Measurements from ENCODE around the gene LAMA5. TPM values are rescaled to one million over a fixed set of nuclear protein-coding genes. Genes with fewer than 3 reads are reported as not detected.

Gene LAMA5
- total RNA-seq, 1 donor from 2014 or later: 70.9 TPM

- intact Hi-C loops (cut with micrococcal nuclease): no loop called here
- Histone ChIP-seq H3K36me3 (peaks cover 74% of the 10 kb centered on the region), H3K4me3 (no peak overlapping the region), H3K9me3 (replicated peaks) (no peaks in the 10 kb centered on the region), H3K27ac (replicated peaks) (no peak overlapping the region), H3K4me1 (peaks cover 17% of the 10 kb centered on the region), H3K27me3 (ENCODE audit: low read depth) (no peaks in the 10 kb centered on the region)
- TF ChIP-seq CTCF (IDR thresholded peaks at IDR 0.05; ENCODE audit: borderline replicate concordance): no peak
- DNase-seq: no peak
Observed at GRCh38 chr20:62392621-62393334, 25.7 kb upstream of the LAMA5 start.

- Histone ChIP-seq H3K27me3 (ENCODE audit: low read depth) (no peaks in the 10 kb centered on the region), H3K4me1 (peaks cover 23% of the 10 kb centered on the region), H3K36me3 (peaks cover 74% of the 10 kb centered on the region), H3K9me3 (replicated peaks) (no peaks in the 10 kb centered on the region), H3K4me3 (no peak overlapping the region), H3K27ac (replicated peaks) (no peak overlapping the region)
- no peak for DNase-seq
- intact Hi-C loops (cut with micrococcal nuclease): no loop called here
- no peak for TF ChIP-seq CTCF (IDR thresholded peaks at IDR 0.05; ENCODE audit: borderline replicate concordance)
Observed at GRCh38 chr20:62392077-62392418, 24.9 kb upstream of the LAMA5 start.

- intact Hi-C loops (cut with micrococcal nuclease): no loop called here
- DNase-seq: no peak
- H3K9me3 ChIP-seq (replicated peaks): no peaks in the 10 kb centered on the region
- H3K36me3 ChIP-seq: peaks cover 74% of the 10 kb centered on the region
- H3K4me3 ChIP-seq: no peak overlapping the region
- H3K4me1 ChIP-seq: peaks cover 22% of the 10 kb centered on the region
- H3K27ac ChIP-seq (replicated peaks): no peak overlapping the region
- TF ChIP-seq CTCF (IDR thresholded peaks at IDR 0.05; ENCODE audit: borderline replicate concordance): no peak
- no peaks in the 10 kb centered on the region for H3K27me3 ChIP-seq (ENCODE audit: low read depth)
Observed at GRCh38 chr20:62391165-62392076, 24.3 kb upstream of the LAMA5 start.

GRCh38 chr20:62390317-62391164, 23.4 kb upstream of the LAMA5 start:
- H3K27ac ChIP-seq (replicated peaks): no peak overlapping the region

More at GRCh38 chr20:62390317-62391164, 23.4 kb upstream of the LAMA5 start:
- peaks cover 70% of the 10 kb centered on the region for H3K36me3 ChIP-seq
- H3K9me3 ChIP-seq (replicated peaks): no peaks in the 10 kb centered on the region
- H3K4me1 ChIP-seq: peaks cover 31% of the 10 kb centered on the region
- H3K4me3 ChIP-seq: no peak overlapping the region
- intact Hi-C loops (cut with micrococcal nuclease): no loop called here
- TF ChIP-seq CTCF (IDR thresholded peaks at IDR 0.05; ENCODE audit: borderline replicate concordance): no peak
- H3K27me3 ChIP-seq (ENCODE audit: low read depth): no peaks in the 10 kb centered on the region
- DNase-seq: no peak
